WTC11 (cell line): Measurements from ENCODE around the gene COMMD6. TPM values are rescaled to one million over a fixed set of nuclear protein-coding genes. Genes with fewer than 3 reads are reported as not detected.

ENCODE experiments used
- ATAC-seq: fragments of 200-7000 bp; cut with Tn5 transposase; 2 replicates; pipeline ENCODE4 v1.10.0; 2021; ENCODE audit warnings: mild to moderate bottlenecking, moderate library complexity
- CTCF ChIA-PET: fragments of 300-600 bp; sonication (Branson Sonifier 250); formaldehyde crosslinking; loops from one replicate; lab custom pipeline; 2021; ENCODE audit warnings: antibody characterized with exemption; lab: Charles Lee
- POLR2A ChIA-PET: fragments of 350-600 bp; sonication (Branson Sonifier 250); formaldehyde crosslinking; loops from one replicate; lab custom pipeline; 2021; ENCODE audit warnings: antibody characterized with exemption; lab: Charles Lee
- DNase-seq: peaks from one replicate; pipeline ENCODE4 v3.0.0; 2021; ENCODE audit warnings: low spot score
- H3K27ac Mint-ChIP-seq: 2 replicates; pipeline ENCODE4 v1.8.0; 2021; ENCODE audit warnings: mixed read lengths
- H3K27me3 Mint-ChIP-seq: 2 replicates; pipeline ENCODE4 v1.8.0; 2021; ENCODE audit warnings: low read depth, mild to moderate bottlenecking, moderate library complexity, mixed read lengths
- H3K36me3 Mint-ChIP-seq: 2 replicates; pipeline ENCODE4 v1.8.0; 2021; ENCODE audit warnings: mixed read lengths
- H3K4me1 Mint-ChIP-seq: 2 replicates; pipeline ENCODE4 v1.8.0; 2022; ENCODE audit warnings: mixed read lengths
- H3K4me3 Mint-ChIP-seq: 2 replicates; pipeline ENCODE4 v1.8.0; 2021; ENCODE audit warnings: mild to moderate bottlenecking, moderate library complexity, mixed read lengths
- H3K9me3 Mint-ChIP-seq: 2 replicates; pipeline ENCODE4 v1.8.0; 2021; ENCODE audit warnings: mixed read lengths
- ESRRA ChIP-seq: sonication (generic); formaldehyde crosslinking; IDR thresholded peaks from 2 replicates; pipeline ENCODE4 v1.8.1; 2022; ENCODE audit warnings: mild to moderate bottlenecking, missing genetic modification reagents, borderline replicate concordance
- FOXK1 ChIP-seq: sonication (generic); formaldehyde crosslinking; IDR thresholded peaks from 2 replicates; pipeline ENCODE4 v1.8.0; 2022; ENCODE audit warnings: mild to moderate bottlenecking, moderate library complexity, missing genetic modification reagents
- KAT7 ChIP-seq: sonication (generic); formaldehyde crosslinking; IDR thresholded peaks from 2 replicates; pipeline ENCODE4 v1.8.1; 2023; ENCODE audit warnings: missing genetic modification reagents, mild to moderate bottlenecking, borderline replicate concordance
- NFYB ChIP-seq: sonication (generic); formaldehyde crosslinking; conservative IDR thresholded peaks from 2 replicates; pipeline ENCODE4 v1.8.0; 2022; ENCODE audit warnings: low read depth, missing genetic modification reagents
- NR3C1 ChIP-seq: sonication (generic); formaldehyde crosslinking; conservative IDR thresholded peaks from 2 replicates; pipeline ENCODE4 v1.8.1; 2023; ENCODE audit warnings: low read depth, mild to moderate bottlenecking, missing genetic modification reagents
- ZNF121 ChIP-seq: sonication (generic); formaldehyde crosslinking; IDR thresholded peaks from 2 replicates; pipeline ENCODE4 v1.8.0; 2023; ENCODE audit warnings: missing genetic modification reagents
- ZNF317 ChIP-seq: sonication (generic); formaldehyde crosslinking; IDR thresholded peaks from 2 replicates; pipeline ENCODE4 v1.8.1; 2023; ENCODE audit warnings: low read depth, mild to moderate bottlenecking, moderate library complexity, missing genetic modification reagents, borderline replicate concordance
- ZNF416 ChIP-seq: fragments of 250-450 bp; sonication (Bioruptor Pico); IDR thresholded peaks from 2 replicates; pipeline ENCODE4 v1.9.0; 2021; ENCODE audit warnings: mild to moderate bottlenecking, inconsistent platforms
- total RNA-seq: library from RNA; stranded (reverse); gene quantifications from 3 replicates; pipeline ENCODE4 v1.2.3, GENCODE V29; 2021
- TF ChIP-seq, protein P1 (sequence below): sonication (generic); formaldehyde crosslinking; IDR thresholded peaks from 2 replicates; pipeline ENCODE4 v1.8.1; 2022; ENCODE audit warnings: low read depth, mild to moderate bottlenecking, moderate library complexity, missing genetic modification reagents, borderline replicate concordance
- TF ChIP-seq, protein P2 (sequence below): fragments of 250-450 bp; sonication (Bioruptor Pico); IDR thresholded peaks from 2 replicates; pipeline ENCODE4 v1.9.0; 2021; ENCODE audit warnings: mild to moderate bottlenecking
- TF ChIP-seq, protein P3 (sequence below): sonication (generic); formaldehyde crosslinking; IDR thresholded peaks from 2 replicates; pipeline ENCODE4 v1.8.0; 2022; ENCODE audit warnings: mild to moderate bottlenecking, missing genetic modification reagents
- TF ChIP-seq, protein P4 (sequence below): sonication (generic); formaldehyde crosslinking; IDR thresholded peaks from 2 replicates; pipeline ENCODE4 v1.8.0; 2023; ENCODE audit warnings: mild to moderate bottlenecking, missing genetic modification reagents
- TF ChIP-seq, protein P5 (sequence below): sonication (generic); formaldehyde crosslinking; IDR thresholded peaks from 2 replicates; pipeline ENCODE4 v1.8.0; 2023; ENCODE audit warnings: missing genetic modification reagents
- TF ChIP-seq, protein P6 (sequence below): sonication (generic); formaldehyde crosslinking; IDR thresholded peaks from 2 replicates; pipeline ENCODE4 v1.8.1; 2023; ENCODE audit warnings: mild to moderate bottlenecking, missing genetic modification reagents
- TF ChIP-seq, protein P7 (sequence below): sonication (generic); formaldehyde crosslinking; IDR thresholded peaks from 2 replicates; pipeline ENCODE4 v1.8.1; 2023; ENCODE audit warnings: mild to moderate bottlenecking, missing genetic modification reagents, moderate library complexity

The COMMD6 gene
- total RNA-seq, 1 experiment from 2014 or later = 94.6 TPM

DNA sequence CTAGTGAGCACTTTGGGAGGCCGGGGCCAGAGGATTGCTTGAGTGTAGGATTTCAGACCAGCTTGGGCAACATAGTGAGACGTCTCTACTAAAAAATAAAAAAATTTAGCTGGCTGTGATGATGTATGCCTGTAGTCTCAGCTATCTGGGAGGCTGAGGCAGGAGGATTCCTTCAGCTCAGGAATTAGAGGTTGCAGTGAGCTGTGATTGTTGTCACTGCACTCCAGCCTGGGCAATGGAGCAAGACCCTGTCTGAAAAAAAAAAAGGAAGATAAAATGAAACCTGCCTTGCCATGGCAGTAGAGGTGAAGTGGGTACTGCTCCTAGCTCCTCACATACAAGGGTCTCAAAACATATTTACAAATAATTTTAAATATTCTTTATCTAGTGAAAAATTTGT is 19.3 kb upstream of the COMMD6 start:
- Mint-ChIP-seq H3K27ac (no peak overlapping the region), H3K4me1 (no peaks in the 10 kb centered on the region), H3K27me3 (no peaks in the 10 kb centered on the region), H3K36me3 (peaks cover 11% of the 10 kb centered on the region), H3K9me3 (no peaks in the 10 kb centered on the region), H3K4me3 (no peak overlapping the region)
- ATAC-seq (no peak), DNase-seq (no peak)
- TF ChIP-seq, protein P1, sequence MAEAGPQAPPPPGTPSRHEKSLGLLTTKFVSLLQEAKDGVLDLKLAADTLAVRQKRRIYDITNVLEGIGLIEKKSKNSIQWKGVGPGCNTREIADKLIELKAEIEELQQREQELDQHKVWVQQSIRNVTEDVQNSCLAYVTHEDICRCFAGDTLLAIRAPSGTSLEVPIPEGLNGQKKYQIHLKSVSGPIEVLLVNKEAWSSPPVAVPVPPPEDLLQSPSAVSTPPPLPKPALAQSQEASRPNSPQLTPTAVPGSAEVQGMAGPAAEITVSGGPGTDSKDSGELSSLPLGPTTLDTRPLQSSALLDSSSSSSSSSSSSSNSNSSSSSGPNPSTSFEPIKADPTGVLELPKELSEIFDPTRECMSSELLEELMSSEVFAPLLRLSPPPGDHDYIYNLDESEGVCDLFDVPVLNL = no peak
- TF ChIP-seq NR3C1 (CRISPR knock-in tag) = no peak
- peak; percentile 10; the same call in 1 of the 2 replicates for TF ChIP-seq ZNF121 (CRISPR knock-in tag)
- TF ChIP-seq ESRRA (CRISPR knock-in tag) = no peak
- no peak for TF ChIP-seq NFYB
- TF ChIP-seq, protein P2, sequence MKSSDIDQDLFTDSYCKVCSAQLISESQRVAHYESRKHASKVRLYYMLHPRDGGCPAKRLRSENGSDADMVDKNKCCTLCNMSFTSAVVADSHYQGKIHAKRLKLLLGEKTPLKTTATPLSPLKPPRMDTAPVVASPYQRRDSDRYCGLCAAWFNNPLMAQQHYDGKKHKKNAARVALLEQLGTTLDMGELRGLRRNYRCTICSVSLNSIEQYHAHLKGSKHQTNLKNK (CRISPR knock-in tag) = no peak
- CTCF ChIA-PET = interaction anchor here (0.6 to 0.7 kb wide), 2 partner anchors 60 to 183 kb away, joined by 3 read pairs; no protein-coding TSS in a partner anchor
- POLR2A ChIA-PET = interaction anchor here (1.0 kb wide), 1 partner anchor 19 kb away, joined by 3 read pairs; no protein-coding TSS in a partner anchor

DNA sequence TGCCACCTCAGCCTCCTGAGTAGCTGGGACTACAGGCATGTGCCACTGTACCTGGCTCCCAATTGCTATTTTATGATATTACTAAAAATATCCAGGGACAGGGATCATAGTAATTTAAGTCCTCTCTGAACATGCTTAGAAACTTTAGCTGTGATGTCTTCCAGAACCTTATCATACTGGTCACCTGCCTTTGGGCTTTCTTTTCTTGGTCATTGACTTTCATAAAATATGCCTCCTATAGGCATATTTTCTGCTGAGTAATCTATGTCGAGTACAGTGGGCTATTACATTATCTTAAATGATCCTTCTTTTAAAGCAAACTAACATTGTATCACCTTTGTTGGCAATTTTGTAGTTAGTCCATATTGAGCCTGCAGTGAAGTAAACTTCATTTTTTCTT is 18.2 kb upstream of the COMMD6 start:
- Mint-ChIP-seq H3K4me1 (peaks cover 5% of the 10 kb centered on the region), H3K36me3 (peaks cover 11% of the 10 kb centered on the region), H3K27ac (no peak overlapping the region), H3K4me3 (no peak overlapping the region), H3K27me3 (no peaks in the 10 kb centered on the region), H3K9me3 (no peaks in the 10 kb centered on the region)
- ChIA-PET POLR2A (no interaction called here), CTCF (no interaction called here)
- TF ChIP-seq ZNF317 (CRISPR knock-in tag) (no peak), KAT7 (CRISPR knock-in tag) (no peak), FOXK1 (CRISPR knock-in tag) (no peak), ZNF416 (CRISPR knock-in tag) (no peak), NR3C1 (CRISPR knock-in tag) (no peak)
- TF ChIP-seq, protein P3, sequence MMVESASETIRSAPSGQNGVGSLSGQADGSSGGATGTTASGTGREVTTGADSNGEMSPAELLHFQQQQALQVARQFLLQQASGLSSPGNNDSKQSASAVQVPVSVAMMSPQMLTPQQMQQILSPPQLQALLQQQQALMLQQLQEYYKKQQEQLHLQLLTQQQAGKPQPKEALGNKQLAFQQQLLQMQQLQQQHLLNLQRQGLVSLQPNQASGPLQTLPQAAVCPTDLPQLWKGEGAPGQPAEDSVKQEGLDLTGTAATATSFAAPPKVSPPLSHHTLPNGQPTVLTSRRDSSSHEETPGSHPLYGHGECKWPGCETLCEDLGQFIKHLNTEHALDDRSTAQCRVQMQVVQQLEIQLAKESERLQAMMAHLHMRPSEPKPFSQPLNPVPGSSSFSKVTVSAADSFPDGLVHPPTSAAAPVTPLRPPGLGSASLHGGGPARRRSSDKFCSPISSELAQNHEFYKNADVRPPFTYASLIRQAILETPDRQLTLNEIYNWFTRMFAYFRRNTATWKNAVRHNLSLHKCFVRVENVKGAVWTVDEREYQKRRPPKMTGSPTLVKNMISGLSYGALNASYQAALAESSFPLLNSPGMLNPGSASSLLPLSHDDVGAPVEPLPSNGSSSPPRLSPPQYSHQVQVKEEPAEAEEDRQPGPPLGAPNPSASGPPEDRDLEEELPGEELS = no peak
- TF ChIP-seq, protein P4, sequence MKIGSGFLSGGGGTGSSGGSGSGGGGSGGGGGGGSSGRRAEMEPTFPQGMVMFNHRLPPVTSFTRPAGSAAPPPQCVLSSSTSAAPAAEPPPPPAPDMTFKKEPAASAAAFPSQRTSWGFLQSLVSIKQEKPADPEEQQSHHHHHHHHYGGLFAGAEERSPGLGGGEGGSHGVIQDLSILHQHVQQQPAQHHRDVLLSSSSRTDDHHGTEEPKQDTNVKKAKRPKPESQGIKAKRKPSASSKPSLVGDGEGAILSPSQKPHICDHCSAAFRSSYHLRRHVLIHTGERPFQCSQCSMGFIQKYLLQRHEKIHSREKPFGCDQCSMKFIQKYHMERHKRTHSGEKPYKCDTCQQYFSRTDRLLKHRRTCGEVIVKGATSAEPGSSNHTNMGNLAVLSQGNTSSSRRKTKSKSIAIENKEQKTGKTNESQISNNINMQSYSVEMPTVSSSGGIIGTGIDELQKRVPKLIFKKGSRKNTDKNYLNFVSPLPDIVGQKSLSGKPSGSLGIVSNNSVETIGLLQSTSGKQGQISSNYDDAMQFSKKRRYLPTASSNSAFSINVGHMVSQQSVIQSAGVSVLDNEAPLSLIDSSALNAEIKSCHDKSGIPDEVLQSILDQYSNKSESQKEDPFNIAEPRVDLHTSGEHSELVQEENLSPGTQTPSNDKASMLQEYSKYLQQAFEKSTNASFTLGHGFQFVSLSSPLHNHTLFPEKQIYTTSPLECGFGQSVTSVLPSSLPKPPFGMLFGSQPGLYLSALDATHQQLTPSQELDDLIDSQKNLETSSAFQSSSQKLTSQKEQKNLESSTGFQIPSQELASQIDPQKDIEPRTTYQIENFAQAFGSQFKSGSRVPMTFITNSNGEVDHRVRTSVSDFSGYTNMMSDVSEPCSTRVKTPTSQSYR = no peak
- TF ChIP-seq, protein P5, sequence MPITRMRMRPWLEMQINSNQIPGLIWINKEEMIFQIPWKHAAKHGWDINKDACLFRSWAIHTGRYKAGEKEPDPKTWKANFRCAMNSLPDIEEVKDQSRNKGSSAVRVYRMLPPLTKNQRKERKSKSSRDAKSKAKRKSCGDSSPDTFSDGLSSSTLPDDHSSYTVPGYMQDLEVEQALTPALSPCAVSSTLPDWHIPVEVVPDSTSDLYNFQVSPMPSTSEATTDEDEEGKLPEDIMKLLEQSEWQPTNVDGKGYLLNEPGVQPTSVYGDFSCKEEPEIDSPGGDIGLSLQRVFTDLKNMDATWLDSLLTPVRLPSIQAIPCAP (CRISPR knock-in tag) = no peak
- TF ChIP-seq, protein P6, sequence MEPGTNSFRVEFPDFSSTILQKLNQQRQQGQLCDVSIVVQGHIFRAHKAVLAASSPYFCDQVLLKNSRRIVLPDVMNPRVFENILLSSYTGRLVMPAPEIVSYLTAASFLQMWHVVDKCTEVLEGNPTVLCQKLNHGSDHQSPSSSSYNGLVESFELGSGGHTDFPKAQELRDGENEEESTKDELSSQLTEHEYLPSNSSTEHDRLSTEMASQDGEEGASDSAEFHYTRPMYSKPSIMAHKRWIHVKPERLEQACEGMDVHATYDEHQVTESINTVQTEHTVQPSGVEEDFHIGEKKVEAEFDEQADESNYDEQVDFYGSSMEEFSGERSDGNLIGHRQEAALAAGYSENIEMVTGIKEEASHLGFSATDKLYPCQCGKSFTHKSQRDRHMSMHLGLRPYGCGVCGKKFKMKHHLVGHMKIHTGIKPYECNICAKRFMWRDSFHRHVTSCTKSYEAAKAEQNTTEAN (CRISPR knock-in tag) = no peak
- TF ChIP-seq, protein P7, sequence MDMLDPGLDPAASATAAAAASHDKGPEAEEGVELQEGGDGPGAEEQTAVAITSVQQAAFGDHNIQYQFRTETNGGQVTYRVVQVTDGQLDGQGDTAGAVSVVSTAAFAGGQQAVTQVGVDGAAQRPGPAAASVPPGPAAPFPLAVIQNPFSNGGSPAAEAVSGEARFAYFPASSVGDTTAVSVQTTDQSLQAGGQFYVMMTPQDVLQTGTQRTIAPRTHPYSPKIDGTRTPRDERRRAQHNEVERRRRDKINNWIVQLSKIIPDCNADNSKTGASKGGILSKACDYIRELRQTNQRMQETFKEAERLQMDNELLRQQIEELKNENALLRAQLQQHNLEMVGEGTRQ = no peak
- ATAC-seq (no peak), DNase-seq (no peak)
